Astrocyte (in vitro differentiated cells and primary cell): ENCODE results near the gene DDX4. TPM values are rescaled to one million over a fixed set of nuclear protein-coding genes. Genes with fewer than 3 reads are reported as not detected.

Experiments used
- DNase-seq: peaks from one replicate; pipeline ENCODE4 v3.0.0-alpha.2; 2010; ENCODE audit warnings: low read depth
- FAIRE-seq: peaks from 2 replicates; lab custom pipeline; 2011; peaks lifted over from hg19 to GRCh38; lab: Jason Lieb, UNC
- H2AFZ ChIP-seq: 2 replicates; pipeline ENCODE4 v1.6.0; 2012; ENCODE audit warnings: low read depth, low read length, inconsistent platforms
- H3K27ac ChIP-seq: 2 replicates; pipeline ENCODE4 v1.5.1; 2011; ENCODE audit warnings: low read depth, low read length, inconsistent platforms
- H3K27me3 ChIP-seq: 2 replicates; pipeline ENCODE4 v1.6.0; 2011; ENCODE audit warnings: low read length, inconsistent platforms; ENCODE audit not compliant: insufficient read depth
- H3K36me3 ChIP-seq: 2 replicates; pipeline ENCODE4 v1.5.1; 2011; ENCODE audit warnings: low read length, inconsistent platforms; ENCODE audit not compliant: insufficient read depth
- H3K4me1 ChIP-seq: 2 replicates; pipeline ENCODE4 v1.5.1; 2011; ENCODE audit warnings: low read length, inconsistent platforms; ENCODE audit not compliant: insufficient read depth
- H3K4me2 ChIP-seq: 2 replicates; pipeline ENCODE4 v1.6.0; 2012; ENCODE audit warnings: low read length, inconsistent platforms
- H3K4me3 ChIP-seq: 2 replicates; pipeline ENCODE4 v1.5.1; 2011; ENCODE audit warnings: low read depth, mild to moderate bottlenecking, low read length, inconsistent platforms; ENCODE audit not compliant: insufficient read depth
- H3K79me2 ChIP-seq: 2 replicates; pipeline ENCODE4 v1.6.0; 2012; ENCODE audit warnings: mild to moderate bottlenecking, low read length, inconsistent platforms; ENCODE audit not compliant: insufficient read depth
- H3K9ac ChIP-seq: 2 replicates; pipeline ENCODE4 v1.6.0; 2012; ENCODE audit warnings: mild to moderate bottlenecking, low read length, inconsistent platforms
- H3K9me3 ChIP-seq: 2 replicates; pipeline ENCODE4 v1.5.1; 2012; ENCODE audit warnings: low read depth, mild to moderate bottlenecking, low read length, inconsistent platforms; ENCODE audit not compliant: insufficient read depth
- H4K20me1 ChIP-seq: 2 replicates; pipeline ENCODE4 v1.6.0; 2012; ENCODE audit warnings: low read length, inconsistent platforms; ENCODE audit not compliant: insufficient read depth
- H3K27ac Mint-ChIP-seq: one replicate; pipeline ENCODE4 v1.8.0; 2021; ENCODE audit warnings: mild to moderate bottlenecking, mixed read lengths; ENCODE audit not compliant: unreplicated experiment
- H3K27me3 Mint-ChIP-seq: one replicate; pipeline ENCODE4 v1.8.0; 2021; ENCODE audit warnings: low read depth, mixed read lengths; ENCODE audit not compliant: unreplicated experiment
- H3K36me3 Mint-ChIP-seq: one replicate; pipeline ENCODE4 v1.8.0; 2021; ENCODE audit warnings: low read depth, mixed read lengths; ENCODE audit not compliant: unreplicated experiment
- H3K4me1 Mint-ChIP-seq: one replicate; pipeline ENCODE4 v1.8.0; 2021; ENCODE audit warnings: low read depth, mixed read lengths; ENCODE audit not compliant: unreplicated experiment
- H3K4me3 Mint-ChIP-seq: one replicate; pipeline ENCODE4 v1.8.0; 2021; ENCODE audit warnings: mild to moderate bottlenecking, moderate library complexity, mixed read lengths; ENCODE audit not compliant: unreplicated experiment
- H3K9me3 Mint-ChIP-seq: one replicate; pipeline ENCODE4 v1.8.0; 2021; ENCODE audit warnings: mild to moderate bottlenecking, mixed read lengths; ENCODE audit not compliant: unreplicated experiment
- CTCF ChIP-seq: IDR thresholded peaks from 2 replicates; pipeline ENCODE4 v1.5.1; 2011; ENCODE audit warnings: low read depth, mild to moderate bottlenecking, inconsistent platforms, low read length, moderate library complexity; ENCODE audit not compliant: insufficient read depth
- EZH2 ChIP-seq: IDR thresholded peaks from 2 replicates; pipeline ENCODE4 v1.6.1; 2012; ENCODE audit warnings: mild to moderate bottlenecking, low read length, inconsistent platforms; ENCODE audit not compliant: insufficient read depth
- total RNA-seq: library from RNA; stranded (reverse); gene quantifications from 2 replicates; pipeline ENCODE4 v1.2.1, GENCODE V29; 2021

Gene DDX4
- total RNA-seq, 1 donor from 2014 or later, result not detected

GRCh38 chr5:55749387-55749786 lies 11.5 kb downstream of the DDX4 start:
- H3K9me3 ChIP-seq, result no peaks in the 10 kb centered on the region
- no peak overlapping the region for H2AFZ ChIP-seq
- FAIRE-seq, result no peak

GRCh38 chr5:55750063-55750462 lies 12.2 kb downstream of the DDX4 start:
- Mint-ChIP-seq H3K9me3 (no peaks in the 10 kb centered on the region), H3K27me3 (peaks cover 2% of the 10 kb centered on the region), H3K36me3 (no peaks in the 10 kb centered on the region), H3K4me1 (no peaks in the 10 kb centered on the region), H3K27ac (no peak overlapping the region), H3K4me3 (no peak overlapping the region)
- Histone ChIP-seq H3K27ac (no peak overlapping the region), H3K4me1 (no peaks in the 10 kb centered on the region), H3K4me2 (no peak overlapping the region), H3K9ac (no peak overlapping the region), H4K20me1 (no peaks in the 10 kb centered on the region), H3K9me3 (no peaks in the 10 kb centered on the region), H3K27me3 (no peaks in the 10 kb centered on the region), H2AFZ (no peak overlapping the region), H3K36me3 (no peaks in the 10 kb centered on the region), H3K79me2 (no peaks in the 10 kb centered on the region), H3K4me3 (no peak overlapping the region)
- TF ChIP-seq CTCF (no peak), EZH2 (no peak)
- DNase-seq (no peak), FAIRE-seq (no peak)

More at GRCh38 chr5:55749387-55749786, 11.5 kb downstream of the DDX4 start:
- Mint-ChIP-seq H3K4me3 (no peak overlapping the region), H3K27me3 (peaks cover 2% of the 10 kb centered on the region), H3K36me3 (no peaks in the 10 kb centered on the region), H3K4me1 (no peaks in the 10 kb centered on the region), H3K27ac (no peak overlapping the region), H3K9me3 (no peaks in the 10 kb centered on the region)
- Histone ChIP-seq H3K36me3 (no peaks in the 10 kb centered on the region), H3K27me3 (no peaks in the 10 kb centered on the region), H3K27ac (no peak overlapping the region), H3K79me2 (no peaks in the 10 kb centered on the region), H3K4me2 (no peak overlapping the region), H3K4me1 (no peaks in the 10 kb centered on the region), H3K9ac (no peak overlapping the region), H4K20me1 (no peaks in the 10 kb centered on the region), H3K4me3 (no peak overlapping the region)
- no peak for DNase-seq
- no peak for TF ChIP-seq CTCF
- TF ChIP-seq EZH2, result no peak

- Histone ChIP-seq H3K4me1 (no peaks in the 10 kb centered on the region), H3K79me2 (no peaks in the 10 kb centered on the region), H2AFZ (no peak overlapping the region), H4K20me1 (no peaks in the 10 kb centered on the region), H3K9me3 (no peaks in the 10 kb centered on the region), H3K27me3 (no peaks in the 10 kb centered on the region), H3K9ac (no peak overlapping the region), H3K27ac (no peak overlapping the region), H3K4me2 (no peak overlapping the region), H3K36me3 (no peaks in the 10 kb centered on the region), H3K4me3 (no peak overlapping the region)
- Mint-ChIP-seq H3K9me3 (no peaks in the 10 kb centered on the region), H3K4me3 (no peak overlapping the region), H3K36me3 (no peaks in the 10 kb centered on the region), H3K27me3 (peaks cover 2% of the 10 kb centered on the region), H3K27ac (no peak overlapping the region), H3K4me1 (no peaks in the 10 kb centered on the region)
- DNase-seq (no peak), FAIRE-seq (no peak)
- TF ChIP-seq CTCF, result no peak
- TF ChIP-seq EZH2, result no peak
These were observed 12.6 kb downstream of the DDX4 start for GRCh38 chr5:55750499-55750898.
